ENCODE data around the gene KLHL29. TPM values are rescaled to one million over a fixed set of nuclear protein-coding genes. Genes with fewer than 3 reads are reported as not detected.

KLHL29 gene
- total and polyA plus RNA-seq, 10 of the 15 experiments (the other 5 are each of a cell fraction or from before 2014, with no cell fraction given): 1.4 to 19.5 (median 6.1) TPM

GRCh38 chr2:23412556-23413155 is 27.7 kb downstream of the KLHL29 start:
- H3K9ac ChIP-seq (ENCODE audit: control insufficient read depth, insufficient read depth, low read length): no peak overlapping the region
- no peak for DNase-seq (ENCODE audit: low read depth, low spot score)
- BruUV-seq (replicated peaks): no TSS peak
- H3K4me2 ChIP-seq (ENCODE audit: control insufficient read depth, insufficient read depth): no peak overlapping the region
- H3K4me3 ChIP-seq: no peak overlapping the region
- H4K20me1 ChIP-seq (ENCODE audit: control insufficient read depth, insufficient read depth): no peaks in the 10 kb centered on the region
- ChIA-PET RAD21 (ENCODE audit: unreplicated experiment) (no interaction called here), CTCF (interaction anchor here (1.4 kb wide), 1 partner anchor 82 kb away, joined by 3 read pairs; no protein-coding TSS in a partner anchor), SMC1A (ENCODE audit: uncharacterized antibody, unreplicated experiment) (interaction anchor here (0.5 kb wide), 1 partner anchor 46 kb away, joined by 3 read pairs; no protein-coding TSS in a partner anchor), POLR2A (no interaction called here)
- no peaks in the 10 kb centered on the region for H3K79me2 ChIP-seq (ENCODE audit: control insufficient read depth, insufficient read depth, low read length)
- H3K27me3 ChIP-seq (replicated peaks in 1 of 2; ENCODE audit: control insufficient read depth in 2 of 2, insufficient read depth in 2 of 2, low read length in 1 of 2): no peaks in the 10 kb centered on the region
- no peak overlapping the region for H3K27ac ChIP-seq (ENCODE audit: control insufficient read depth, insufficient read depth)
- no peaks in the 10 kb centered on the region for H3K4me1 ChIP-seq (ENCODE audit: control insufficient read depth, insufficient read depth, low read length)
- ATAC-seq: no peak
- no peaks in the 10 kb centered on the region for H3K9me3 ChIP-seq (replicated peaks; ENCODE audit: control insufficient read depth, insufficient read depth, low read length)
- WGBS (ENCODE audit: insufficient coverage, insufficient replicate concordance, low lambda C conversion rate, missing lambda C conversion rate): 76% methylated on average over 11 of the region's 11 CpGs
- in situ Hi-C loops (cut with MboI) (no loop called here), intact Hi-C loops (cut with micrococcal nuclease; ENCODE audit: unreplicated experiment) (no loop called here)
- peaks cover 0 to 1% of the 10 kb centered on the region in 2 experiments; a peak in 1 of 4 replicates for H3K36me3 ChIP-seq (ENCODE audit: control insufficient read depth in 2 of 2, insufficient read depth in 2 of 2, low read length in 1 of 2)
- no peak overlapping the region for H2AFZ ChIP-seq (ENCODE audit: control insufficient read depth, low read depth, low read length)
- no peak for FAIRE-seq
- TF ChIP-seq ZNF274 (IDR thresholded peaks at IDR 0.05; ENCODE audit: insufficient read depth, insufficient read length): no peak
- TF ChIP-seq KAT2A (conservative IDR thresholded peaks at IDR 0.05; ENCODE audit: control insufficient read depth, low read depth, low read length): no peak
- TF ChIP-seq ASH2L (IDR thresholded peaks at IDR 0.05; ENCODE audit: borderline replicate concordance, low read depth): no peak
- no peak for TF ChIP-seq PAX5 (IDR thresholded peaks at IDR 0.05; ENCODE audit: borderline replicate concordance, low read depth, low read length)
- TF ChIP-seq RAD51 (IDR thresholded peaks at IDR 0.05): no peak
- no peak for TF ChIP-seq NFYB (IDR thresholded peaks at IDR 0.05; ENCODE audit: insufficient read depth, low read depth, low read length)
- TF ChIP-seq MYC (IDR thresholded peaks at IDR 0.05; ENCODE audit: insufficient read depth, insufficient read length, insufficient replicate concordance, low read length, severe bottlenecking): no peak
- TF ChIP-seq CUX1 (IDR thresholded peaks at IDR 0.05; ENCODE audit: insufficient replicate concordance, low read depth, low read length): no peak
- TF ChIP-seq ZBED1 (IDR thresholded peaks at IDR 0.05; ENCODE audit: borderline replicate concordance): no peak
- TF ChIP-seq USF1 (IDR thresholded peaks at IDR 0.05; ENCODE audit: borderline replicate concordance, extremely low read length, insufficient read depth, low read depth, low read length): no peak
- no peak for TF ChIP-seq REST (IDR thresholded peaks at IDR 0.05; ENCODE audit: low read depth, low read length)
- no peak for TF ChIP-seq NRF1 (conservative IDR thresholded peaks at IDR 0.05; ENCODE audit: low read depth, low read length)
- TF ChIP-seq NFIC (IDR thresholded peaks at IDR 0.05; ENCODE audit: low read depth, low read length): no peak
- no peak for TF ChIP-seq SREBF1 (IDR thresholded peaks at IDR 0.05; ENCODE audit: low read length)
- TF ChIP-seq POLR2A (IDR thresholded peaks at IDR 0.05; ENCODE audit: low read depth, low read length): no peak
